MM.1S (cell line): ENCODE measurements around the gene LYG2.

Experiments used
- EZH2 ChIP-seq: fragments of 300-600 bp; sonication (generic); optimal IDR thresholded peaks from 2 replicates; pipeline ENCODE3; 2017; ENCODE audit warnings: low read depth, mild to moderate bottlenecking, antibody characterized with exemption, low read length, mixed read lengths
- EZH2phosphoT487 ChIP-seq: fragments of 300-600 bp; sonication (generic); IDR thresholded peaks from 2 replicates; pipeline ENCODE4 v1.6.1; 2018; ENCODE audit warnings: antibody characterized with exemption, low read length
- TF ChIP-seq, protein P1 (sequence below): fragments of 300-600 bp; sonication (generic); IDR thresholded peaks from 2 replicates; pipeline ENCODE4 v1.5.1; 2016; ENCODE audit warnings: antibody characterized with exemption, low read length, mixed read lengths

DNA sequence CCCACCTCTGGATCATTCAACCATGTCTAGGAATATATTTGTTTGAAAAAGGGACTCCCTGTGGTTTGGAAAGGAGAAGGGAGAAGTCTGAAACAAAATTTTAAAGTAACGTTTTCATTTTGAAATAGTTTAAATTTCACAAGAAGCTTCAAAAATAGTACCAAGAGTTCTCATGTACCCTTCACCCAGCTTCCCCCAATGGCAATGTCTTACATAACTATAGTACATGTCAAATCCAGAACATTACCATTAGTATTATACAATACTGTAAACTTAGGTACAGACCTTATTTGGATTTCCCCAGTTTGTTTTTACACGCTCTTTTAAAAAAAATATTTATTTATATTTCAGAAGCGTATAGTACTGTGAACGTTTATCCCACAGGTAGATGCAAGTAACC lies 4.0 kb upstream of the LYG2 start:
- TF ChIP-seq, protein P1, sequence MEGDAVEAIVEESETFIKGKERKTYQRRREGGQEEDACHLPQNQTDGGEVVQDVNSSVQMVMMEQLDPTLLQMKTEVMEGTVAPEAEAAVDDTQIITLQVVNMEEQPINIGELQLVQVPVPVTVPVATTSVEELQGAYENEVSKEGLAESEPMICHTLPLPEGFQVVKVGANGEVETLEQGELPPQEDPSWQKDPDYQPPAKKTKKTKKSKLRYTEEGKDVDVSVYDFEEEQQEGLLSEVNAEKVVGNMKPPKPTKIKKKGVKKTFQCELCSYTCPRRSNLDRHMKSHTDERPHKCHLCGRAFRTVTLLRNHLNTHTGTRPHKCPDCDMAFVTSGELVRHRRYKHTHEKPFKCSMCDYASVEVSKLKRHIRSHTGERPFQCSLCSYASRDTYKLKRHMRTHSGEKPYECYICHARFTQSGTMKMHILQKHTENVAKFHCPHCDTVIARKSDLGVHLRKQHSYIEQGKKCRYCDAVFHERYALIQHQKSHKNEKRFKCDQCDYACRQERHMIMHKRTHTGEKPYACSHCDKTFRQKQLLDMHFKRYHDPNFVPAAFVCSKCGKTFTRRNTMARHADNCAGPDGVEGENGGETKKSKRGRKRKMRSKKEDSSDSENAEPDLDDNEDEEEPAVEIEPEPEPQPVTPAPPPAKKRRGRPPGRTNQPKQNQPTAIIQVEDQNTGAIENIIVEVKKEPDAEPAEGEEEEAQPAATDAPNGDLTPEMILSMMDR, result no peak
- TF ChIP-seq EZH2, result no peak
- no peak for TF ChIP-seq EZH2phosphoT487
